ENCODE results near the gene GIGYF1.

DNA sequence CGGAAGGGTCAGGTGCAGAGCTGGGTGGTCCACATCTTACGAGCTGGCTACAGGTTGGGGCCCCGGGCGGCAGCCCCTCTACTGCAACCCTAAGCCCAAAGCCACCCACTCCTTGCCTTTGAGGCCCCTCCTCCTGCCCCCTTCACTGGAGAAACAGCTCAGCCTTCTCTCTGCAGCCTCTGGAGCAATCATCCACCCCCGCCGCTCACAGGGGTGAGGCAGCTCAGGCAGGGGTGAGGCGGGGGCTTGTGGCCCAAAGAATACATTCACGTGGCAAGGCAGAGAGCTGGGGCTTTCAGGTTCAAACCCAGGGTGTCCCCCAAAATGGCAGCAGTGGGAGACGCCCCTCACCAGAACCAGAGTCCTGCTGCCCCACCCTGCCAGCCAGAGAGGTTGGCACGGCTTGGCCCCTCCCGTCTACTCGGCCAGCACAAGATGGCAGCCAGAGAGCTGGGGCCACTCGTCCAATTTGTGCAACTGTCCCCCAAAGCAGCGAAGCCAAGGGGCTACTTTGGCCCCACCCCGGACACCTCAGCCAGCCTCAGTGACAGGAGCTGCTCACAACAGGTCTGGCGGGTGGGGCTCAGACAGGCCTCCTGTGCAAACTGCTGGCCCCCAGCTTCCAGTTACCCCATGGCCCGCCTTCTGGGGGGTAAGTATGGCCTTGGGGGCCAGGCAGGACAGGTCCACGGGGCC is 13.3 kb downstream of the GIGYF1 start:
- TF ChIP-seq CTCF (IDR thresholded peaks at IDR 0.05; ENCODE audit: poor library complexity, severe bottlenecking) (no peak), POLR2AphosphoS5 (IDR thresholded peaks at IDR 0.05) (no peak), TAF1 (IDR thresholded peaks at IDR 0.05; ENCODE audit: low read depth) (no peak)
- TF ChIP-seq, protein P1, sequence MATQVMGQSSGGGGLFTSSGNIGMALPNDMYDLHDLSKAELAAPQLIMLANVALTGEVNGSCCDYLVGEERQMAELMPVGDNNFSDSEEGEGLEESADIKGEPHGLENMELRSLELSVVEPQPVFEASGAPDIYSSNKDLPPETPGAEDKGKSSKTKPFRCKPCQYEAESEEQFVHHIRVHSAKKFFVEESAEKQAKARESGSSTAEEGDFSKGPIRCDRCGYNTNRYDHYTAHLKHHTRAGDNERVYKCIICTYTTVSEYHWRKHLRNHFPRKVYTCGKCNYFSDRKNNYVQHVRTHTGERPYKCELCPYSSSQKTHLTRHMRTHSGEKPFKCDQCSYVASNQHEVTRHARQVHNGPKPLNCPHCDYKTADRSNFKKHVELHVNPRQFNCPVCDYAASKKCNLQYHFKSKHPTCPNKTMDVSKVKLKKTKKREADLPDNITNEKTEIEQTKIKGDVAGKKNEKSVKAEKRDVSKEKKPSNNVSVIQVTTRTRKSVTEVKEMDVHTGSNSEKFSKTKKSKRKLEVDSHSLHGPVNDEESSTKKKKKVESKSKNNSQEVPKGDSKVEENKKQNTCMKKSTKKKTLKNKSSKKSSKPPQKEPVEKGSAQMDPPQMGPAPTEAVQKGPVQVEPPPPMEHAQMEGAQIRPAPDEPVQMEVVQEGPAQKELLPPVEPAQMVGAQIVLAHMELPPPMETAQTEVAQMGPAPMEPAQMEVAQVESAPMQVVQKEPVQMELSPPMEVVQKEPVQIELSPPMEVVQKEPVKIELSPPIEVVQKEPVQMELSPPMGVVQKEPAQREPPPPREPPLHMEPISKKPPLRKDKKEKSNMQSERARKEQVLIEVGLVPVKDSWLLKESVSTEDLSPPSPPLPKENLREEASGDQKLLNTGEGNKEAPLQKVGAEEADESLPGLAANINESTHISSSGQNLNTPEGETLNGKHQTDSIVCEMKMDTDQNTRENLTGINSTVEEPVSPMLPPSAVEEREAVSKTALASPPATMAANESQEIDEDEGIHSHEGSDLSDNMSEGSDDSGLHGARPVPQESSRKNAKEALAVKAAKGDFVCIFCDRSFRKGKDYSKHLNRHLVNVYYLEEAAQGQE (IDR thresholded peaks at IDR 0.05; ENCODE audit: borderline replicate concordance): no peak
